ENCODE data around the gene SETSIP.
A peak's percentile ranks its signal among the peaks of the same experiment; 100 is the strongest.
"Not testable (repeated sequence)": the region's sequence is repeated elsewhere in the genome, so short reads cannot be mapped to it uniquely, and the experiment has no call there.

Gene SETSIP

GRCh38 chr1:92045766-92046495 lies 29.3 kb downstream of the SETSIP start:
- DNase-seq, result no peak

GRCh38 chr1:92043621-92044020 lies 31.6 kb downstream of the SETSIP start:
- no peak for DNase-seq

GRCh38 chr1:92040971-92041370 lies 34.2 kb downstream of the SETSIP start:
- no peak for DNase-seq

- DNase-seq, result no peak
These were observed 36.4 kb downstream of the SETSIP start for GRCh38 chr1:92038695-92039346.

- no peak for DNase-seq
These were observed 37.8 kb downstream of the SETSIP start for GRCh38 chr1:92037400-92037799.

- DNase-seq, result no peak
These were observed 43.7 kb downstream of the SETSIP start for GRCh38 chr1:92031281-92032110.

- peak in 1 of 2 experiments; percentile 23 for DNase-seq
These were observed 44.5 kb downstream of the SETSIP start for GRCh38 chr1:92030656-92031107.

GRCh38 chr1:92029241-92029922 lies 45.8 kb downstream of the SETSIP start:
- DNase-seq, result no peak

GRCh38 chr1:92026806-92027205 lies 48.4 kb downstream of the SETSIP start:
- no peak for DNase-seq

- not testable (repeated sequence) for DNase-seq
These were observed 49.2 kb downstream of the SETSIP start for GRCh38 chr1:92026042-92026441.

Measured in activated T-cell treated with anti-CD3 and anti-CD28 coated beads, Interleukin-2, amount 50 U/mL, for 48 hours (primary cell).